Measurements from ENCODE around the gene C4orf50. TPM values are rescaled to one million over a fixed set of nuclear protein-coding genes. Genes with fewer than 3 reads are reported as not detected.

The C4orf50 gene
- total RNA-seq, 1 experiment from 2014 or later: 0.17 TPM

- Histone ChIP-seq H2BK20ac (ENCODE audit: low read depth, low read length, poor library complexity, severe bottlenecking) (no peak overlapping the region), H2BK12ac (ENCODE audit: insufficient read length, low read depth, low read length) (no peak overlapping the region), H3K4ac (ENCODE audit: low read depth, low read length) (no peak overlapping the region), H2BK120ac (ENCODE audit: low read depth, low read length, poor library complexity, severe bottlenecking) (no peak overlapping the region), H2BK15ac (ENCODE audit: low read depth, low read length) (no peak overlapping the region), H3K56ac (ENCODE audit: insufficient read length, low read depth, low read length) (no peak overlapping the region), H4K5ac (ENCODE audit: insufficient read length, low read depth, low read length) (no peak overlapping the region), H4K20me1 (ENCODE audit: control insufficient read depth, insufficient read depth, insufficient read length) (no peaks in the 10 kb centered on the region), H3K27me3 (ENCODE audit: insufficient read depth, low read length) (no peaks in the 10 kb centered on the region), H2AK5ac (ENCODE audit: insufficient read length, low read length) (no peak overlapping the region), H3K18ac (ENCODE audit: insufficient read length, low read depth, low read length) (peak overlapping the region; percentile 40), H4K91ac (ENCODE audit: insufficient read length, low read depth, low read length) (no peak overlapping the region), H4K8ac (replicated peaks; ENCODE audit: insufficient read length, low read depth, low read length) (no peak overlapping the region), H3K23me2 (ENCODE audit: insufficient read length, low read depth, low read length, poor library complexity, severe bottlenecking) (no peaks in the 10 kb centered on the region), H3K9ac (ENCODE audit: extremely low read depth, insufficient read length, low read length) (no peak overlapping the region), H3K9me3 (ENCODE audit: control insufficient read depth, low read depth, low read length) (no peaks in the 10 kb centered on the region), H2BK5ac (ENCODE audit: insufficient read length, low read length) (no peak overlapping the region), H3K4me1 (ENCODE audit: insufficient read depth, low read length) (no peaks in the 10 kb centered on the region), H3K4me2 (ENCODE audit: insufficient read depth, insufficient read length, low read length) (no peak overlapping the region), H3K14ac (ENCODE audit: insufficient read depth, low read length) (no peak overlapping the region; the same call in 1 of the 2 replicates), H3K79me2 (ENCODE audit: insufficient read depth, low read length) (no peaks in the 10 kb centered on the region), H2AFZ (ENCODE audit: low read length) (no peak overlapping the region), H3K27ac (ENCODE audit: insufficient read length, low read depth, low read length) (no peak overlapping the region), H3K79me1 (ENCODE audit: insufficient read depth, low read depth, low read length, poor library complexity, severe bottlenecking) (no peaks in the 10 kb centered on the region), H3T11ph (ENCODE audit: low read length) (no peak overlapping the region), H3K23ac (ENCODE audit: insufficient read length, low read depth, low read length) (no peak overlapping the region)
- WGBS (ENCODE audit: extremely low coverage, insufficient read length, low lambda C conversion rate): no CpG with 5 or more reads among the region's 4 CpGs
- no peak for TF ChIP-seq CTCF (conservative IDR thresholded peaks at IDR 0.05)
- H3K36me3 Mint-ChIP-seq (ENCODE audit: insufficient read depth in 1 of 3, low read depth in 3 of 3): no peaks in the 10 kb centered on the region
- peak overlapping the region in 1 of 2 experiments; percentile 1; a peak in 1 of 5 replicates for H3K4me3 Mint-ChIP-seq
- no peaks in the 10 kb centered on the region for H3K9me3 Mint-ChIP-seq
- no peak for DNase-seq
- H3K4me1 Mint-ChIP-seq: peaks cover 25 to 30% of the 10 kb centered on the region in 2 experiments
- peak overlapping the region in 2 of 3 experiments; percentile 17 to 67; a peak in 1 of 7 replicates for H3K27ac Mint-ChIP-seq
- H3K27me3 Mint-ChIP-seq (ENCODE audit: low read depth): peaks cover 27% of the 10 kb centered on the region
These were observed 62.4 kb downstream of the C4orf50 start for GRCh38 chr4:5955856-5956255.

Data from H9 (cell line).